Measurements from ENCODE around the gene CHKB. TPM values are rescaled to one million over a fixed set of nuclear protein-coding genes. Genes with fewer than 3 reads are reported as not detected.

The CHKB gene
- total RNA-seq, 1 donor from 2014 or later: 18.0 TPM

- no peak for DNase-seq (ENCODE audit: low read depth in 2 of 2)
Observed at GRCh38 chr22:50531546-50531961, 51.1 kb downstream of the CHKB start.

GRCh38 chr22:50530877-50531545 lies 51.6 kb downstream of the CHKB start:
- DNase-seq (ENCODE audit: low read depth in 2 of 2): peak in 1 of 2 donors; percentile 54

- no peak for DNase-seq (ENCODE audit: low read depth in 2 of 2)
Observed at GRCh38 chr22:50530580-50530876, 52.1 kb downstream of the CHKB start.

GRCh38 chr22:50529897-50530579 lies 52.6 kb downstream of the CHKB start, which contains the start of gene TYMP:
TSS of gene TYMP (minus strand) at chr22:50530012. CDS start at chr22:50529709, 303 bp downstream.
- DNase-seq (ENCODE audit: low read depth in 2 of 2): peak in 1 of 2 donors; percentile 44

- DNase-seq (ENCODE audit: low read depth in 2 of 2): no peak
Observed at GRCh38 chr22:50529416-50529896, 53.2 kb downstream of the CHKB start.

Other genes starting within 250 kb of the CHKB start
- 39.4 and 58.5 TPM in 2 replicates for gene PPP6R2, start 239.5 kb downstream of the CHKB start, total RNA-seq
- 26.7 and 35.4 TPM in 2 replicates for gene SBF1, start 107.8 kb downstream of the CHKB start, total RNA-seq
- 0.13 and 0.25 TPM in 2 replicates for gene ADM2, start 101.3 kb downstream of the CHKB start, total RNA-seq
- 0.13 TPM in 1 of 2 replicates, not detected in the other for gene MIOX, start 96.0 kb downstream of the CHKB start, total RNA-seq
- gene LMF2, start 75.1 kb downstream of the CHKB start, total RNA-seq: 18.4 and 32.6 TPM in 2 replicates
- gene NCAPH2, start 74.6 kb downstream of the CHKB start, total RNA-seq: 22.0 and 22.2 TPM in 2 replicates
- 2.8 and 3.1 TPM in 2 replicates for gene SCO2, start 57.3 kb downstream of the CHKB start, total RNA-seq
- gene TYMP, start 52.8 kb downstream of the CHKB start, total RNA-seq: 11.9 and 24.9 TPM in 2 replicates
- gene KLHDC7B, start 37.0 kb downstream of the CHKB start, total RNA-seq: not detected in 2 replicates
- not detected in 2 replicates for gene SYCE3, start 19.9 kb downstream of the CHKB start, total RNA-seq
- gene CPT1B, start 4.4 kb downstream of the CHKB start, total RNA-seq: 0.77 and 4.3 TPM in 2 replicates
- gene MAPK8IP2, start 17.9 kb upstream of the CHKB start, total RNA-seq: 0.13 and 0.25 TPM in 2 replicates
- gene ARSA, start 45.3 kb upstream of the CHKB start, total RNA-seq: 8.0 and 18.6 TPM in 2 replicates
- 7.8 and 19.7 TPM in 2 replicates for gene SHANK3, start 90.0 kb upstream of the CHKB start, total RNA-seq
- under 0.01 and 0.38 TPM in 2 replicates for gene ACR, start 155.4 kb upstream of the CHKB start, total RNA-seq
- gene RABL2B, start 200.8 kb upstream of the CHKB start, total RNA-seq: 3.1 and 5.8 TPM in 2 replicates

All from dermis microvascular lymphatic vessel endothelial cell (primary cell).